HepG2 (cell line): Measurements from ENCODE around the gene SH3BGRL2. TPM values are rescaled to one million over a fixed set of nuclear protein-coding genes. Genes with fewer than 3 reads are reported as not detected.

ENCODE experiments used
- CBX2 ChIP-seq, 2 experiments: fragments of 200-600 bp in 1 of 2; sonication (generic); formaldehyde crosslinking in 1 of 2; IDR thresholded peaks; 2 replicates each; pipeline versions ENCODE4 v1.7.0 to v1.8.1; 2018 to 2022; ENCODE audit warnings: low read depth in 2 of 2, low read length in 1 of 2, mild to moderate bottlenecking in 1 of 2, missing genetic modification reagents in 1 of 2
- CEBPG ChIP-seq: IDR thresholded peaks from 2 replicates; pipeline ENCODE4 v1.6.1; 2016
- FOXA3 ChIP-seq: IDR thresholded peaks from 2 replicates; pipeline ENCODE4 v1.6.1; 2016; ENCODE audit warnings: missing genetic modification reagents, missing compliant biosample characterization
- GATAD2A ChIP-seq: IDR thresholded peaks from 2 replicates; pipeline ENCODE4 v1.6.1; 2016
- HMG20A ChIP-seq: IDR thresholded peaks from 2 replicates; pipeline ENCODE4 v1.6.1; 2016; ENCODE audit warnings: borderline replicate concordance
- NCOA2 ChIP-seq: sonication (generic); formaldehyde crosslinking; IDR thresholded peaks from 2 replicates; pipeline ENCODE4 v1.8.0; 2022; ENCODE audit warnings: inconsistent platforms
- PAF1 ChIP-seq: IDR thresholded peaks from 2 replicates; pipeline ENCODE4 v1.6.1; 2016; ENCODE audit warnings: missing genetic modification reagents, missing compliant biosample characterization
- PHF8 ChIP-seq: sonication (generic); formaldehyde crosslinking; IDR thresholded peaks from 2 replicates; pipeline ENCODE4 v1.5.0; 2020; ENCODE audit warnings: missing genetic modification reagents
- SAP130 ChIP-seq: IDR thresholded peaks from 2 replicates; pipeline ENCODE4 v1.6.1; 2016; ENCODE audit warnings: low read depth
- SATB2 ChIP-seq: sonication (generic); formaldehyde crosslinking; IDR thresholded peaks from 2 replicates; pipeline ENCODE4 v1.5.0; 2020; ENCODE audit warnings: missing genetic modification reagents
- SOX6 ChIP-seq, 2 experiments: fragments of 450-650 bp in 1 of 2; sonication (generic) in 1 of 2; formaldehyde crosslinking in 1 of 2; IDR thresholded peaks; 2 replicates each; pipeline versions ENCODE4 v1.4.0 to v1.6.1; 2017 to 2020; ENCODE audit warnings: antibody characterized with exemption in 1 of 2, mild to moderate bottlenecking in 1 of 2, missing genetic modification reagents in 1 of 2
- SRSF9 ChIP-seq: fragments of 200-400 bp; formaldehyde crosslinking; IDR thresholded peaks from 2 replicates; pipeline ENCODE4 v1.6.1; 2018; ENCODE audit warnings: borderline replicate concordance, mild to moderate bottlenecking, low read depth, low read length; ENCODE audit not compliant: insufficient read depth, poor library complexity, severe bottlenecking
- ZNF331 ChIP-seq: sonication (generic); formaldehyde crosslinking; IDR thresholded peaks from 2 replicates; pipeline ENCODE4 v1.4.0; 2020; ENCODE audit warnings: missing genetic modification reagents
- ZNF446 ChIP-seq: sonication (generic); formaldehyde crosslinking; IDR thresholded peaks from 2 replicates; pipeline ENCODE4 v1.5.0; 2020; ENCODE audit warnings: mild to moderate bottlenecking, missing genetic modification reagents
- ZNF788 ChIP-seq: sonication (generic); formaldehyde crosslinking; IDR thresholded peaks from 2 replicates; pipeline ENCODE4 v1.5.0; 2020; ENCODE audit warnings: mild to moderate bottlenecking, missing genetic modification reagents, borderline replicate concordance
- polyA plus RNA-seq, 8 experiments: library from polyadenylated mRNA; depleted of rRNA in 3 of 8; stranded (reverse) in 7 of 8; unstranded in 1 of 8; fragments of >200 nt; fragmentation: Illumina TruSeq in 4 of 8; extraction: Trizol in 4 of 8; gene quantifications; 2 replicates each; pipeline versions ENCODE4 v1.2.1 to v1.2.3, GENCODE V29; 2011 to 2016; ENCODE audit warnings: low read depth in 4 of 8, missing spikeins in 1 of 8, mixed read lengths in 1 of 8; ENCODE audit not compliant: insufficient read depth in 1 of 8
- total RNA-seq, 5 experiments: library from RNA; depleted of rRNA; stranded (reverse); fragments of >200 nt; fragmentation: Illumina TruSeq; extraction: Trizol; gene quantifications; 2 replicates each; pipeline ENCODE4 v1.2.3, GENCODE V29; 2016; ENCODE audit warnings: low read depth in 1 of 5
- TF ChIP-seq, protein P1 (sequence below): sonication (generic); formaldehyde crosslinking; conservative IDR thresholded peaks from 2 replicates; pipeline ENCODE4 v1.4.0; 2020; ENCODE audit warnings: mild to moderate bottlenecking, missing genetic modification reagents, moderate library complexity
- TF ChIP-seq, protein P2 (sequence below): sonication (generic); IDR thresholded peaks from 2 replicates; pipeline ENCODE4 v1.6.1; 2016; ENCODE audit warnings: low read depth, borderline replicate concordance

The SH3BGRL2 gene
- total and polyA plus RNA-seq, 2 of the 13 experiments (the other 11 are each of a cell fraction or from before 2014, with no cell fraction given) = 10.9 to 28.8 TPM

DNA sequence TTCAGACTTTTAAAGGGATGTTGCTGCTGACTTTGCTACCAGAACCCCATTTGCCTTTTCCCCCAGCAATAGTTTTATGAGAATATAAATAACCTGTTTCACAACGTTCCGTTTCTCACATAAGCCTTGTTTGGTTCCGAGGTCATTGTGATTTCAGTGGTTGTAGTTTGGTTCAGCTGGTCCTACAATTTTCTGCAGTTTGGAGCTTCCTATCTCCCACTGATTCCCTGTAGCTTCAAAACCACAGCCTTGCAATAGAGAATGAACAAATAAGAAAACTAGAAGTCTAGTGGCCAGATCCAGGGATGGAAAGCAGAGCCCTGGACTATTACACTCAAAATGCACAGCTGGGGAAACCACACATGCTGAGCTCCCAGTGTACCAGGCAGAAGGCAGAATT, 24.1 kb upstream of the SH3BGRL2 start (continued):
- TF ChIP-seq, protein P1, sequence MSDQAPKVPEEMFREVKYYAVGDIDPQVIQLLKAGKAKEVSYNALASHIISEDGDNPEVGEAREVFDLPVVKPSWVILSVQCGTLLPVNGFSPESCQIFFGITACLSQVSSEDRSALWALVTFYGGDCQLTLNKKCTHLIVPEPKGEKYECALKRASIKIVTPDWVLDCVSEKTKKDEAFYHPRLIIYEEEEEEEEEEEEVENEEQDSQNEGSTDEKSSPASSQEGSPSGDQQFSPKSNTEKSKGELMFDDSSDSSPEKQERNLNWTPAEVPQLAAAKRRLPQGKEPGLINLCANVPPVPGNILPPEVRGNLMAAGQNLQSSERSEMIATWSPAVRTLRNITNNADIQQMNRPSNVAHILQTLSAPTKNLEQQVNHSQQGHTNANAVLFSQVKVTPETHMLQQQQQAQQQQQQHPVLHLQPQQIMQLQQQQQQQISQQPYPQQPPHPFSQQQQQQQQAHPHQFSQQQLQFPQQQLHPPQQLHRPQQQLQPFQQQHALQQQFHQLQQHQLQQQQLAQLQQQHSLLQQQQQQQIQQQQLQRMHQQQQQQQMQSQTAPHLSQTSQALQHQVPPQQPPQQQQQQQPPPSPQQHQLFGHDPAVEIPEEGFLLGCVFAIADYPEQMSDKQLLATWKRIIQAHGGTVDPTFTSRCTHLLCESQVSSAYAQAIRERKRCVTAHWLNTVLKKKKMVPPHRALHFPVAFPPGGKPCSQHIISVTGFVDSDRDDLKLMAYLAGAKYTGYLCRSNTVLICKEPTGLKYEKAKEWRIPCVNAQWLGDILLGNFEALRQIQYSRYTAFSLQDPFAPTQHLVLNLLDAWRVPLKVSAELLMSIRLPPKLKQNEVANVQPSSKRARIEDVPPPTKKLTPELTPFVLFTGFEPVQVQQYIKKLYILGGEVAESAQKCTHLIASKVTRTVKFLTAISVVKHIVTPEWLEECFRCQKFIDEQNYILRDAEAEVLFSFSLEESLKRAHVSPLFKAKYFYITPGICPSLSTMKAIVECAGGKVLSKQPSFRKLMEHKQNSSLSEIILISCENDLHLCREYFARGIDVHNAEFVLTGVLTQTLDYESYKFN = peak; percentile 54
- TF ChIP-seq NCOA2 (CRISPR knock-in tag) (0 out of 2 replicates have a peak, but pooled peaks have one; percentile 27), PHF8 (CRISPR knock-in tag) (no peak), ZNF446 (CRISPR knock-in tag) (no peak), SATB2 (CRISPR knock-in tag) (no peak), CEBPG (peak; percentile 44; the same call in 1 of the 2 replicates), SOX6 (IDR thresholded peaks at IDR 0.05) (no peak), SOX6 (CRISPR knock-in tag; IDR thresholded peaks at IDR 0.05) (0 out of 2 replicates have a peak, but pooled peaks have one; percentile 13), FOXA3 (CRISPR knock-in tag) (peak; percentile 20; the same call in 1 of the 2 replicates), PAF1 (no peak), HMG20A (CRISPR knock-in tag) (0 out of 2 replicates have a peak, but pooled peaks have one; percentile 49), SRSF9 (no peak), GATAD2A (CRISPR knock-in tag) (peak; percentile 71), ZNF788 (no peak), ZNF331 (CRISPR knock-in tag) (peak; percentile 14; the same call in 1 of the 2 replicates), CBX2 (IDR thresholded peaks at IDR 0.05; ENCODE audit: low read depth, low read length) (no peak), CBX2 (CRISPR knock-in tag; IDR thresholded peaks at IDR 0.05; ENCODE audit: low read depth) (no peak), SAP130 (CRISPR knock-in tag) (peak; percentile 20; the same call in 1 of the 2 replicates)
- TF ChIP-seq, protein P2, sequence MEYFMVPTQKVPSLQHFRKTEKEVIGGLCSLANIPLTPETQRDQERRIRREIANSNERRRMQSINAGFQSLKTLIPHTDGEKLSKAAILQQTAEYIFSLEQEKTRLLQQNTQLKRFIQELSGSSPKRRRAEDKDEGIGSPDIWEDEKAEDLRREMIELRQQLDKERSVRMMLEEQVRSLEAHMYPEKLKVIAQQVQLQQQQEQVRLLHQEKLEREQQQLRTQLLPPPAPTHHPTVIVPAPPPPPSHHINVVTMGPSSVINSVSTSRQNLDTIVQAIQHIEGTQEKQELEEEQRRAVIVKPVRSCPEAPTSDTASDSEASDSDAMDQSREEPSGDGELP = peak; percentile 17; the same call in 1 of the 2 replicates
